A673 (cell line): ENCODE data around the gene KATNAL2. TPM values are rescaled to one million over a fixed set of nuclear protein-coding genes. Genes with fewer than 3 reads are reported as not detected.

Experiments used
- total RNA-seq: library from RNA; stranded (reverse); gene quantifications from 2 replicates; pipeline ENCODE4 v1.2.3, GENCODE V29; 2021

KATNAL2 gene
- total RNA-seq, 1 experiment from 2014 or later, result 10.6 TPM

Other genes starting within 250 kb of the KATNAL2 start
- 17.9 and 24.8 TPM in 2 replicates for gene ST8SIA5, start 160.5 kb upstream of the KATNAL2 start, total RNA-seq
- gene PIAS2, start 95 bp upstream of the KATNAL2 start, total RNA-seq, result 72.8 and 78.7 TPM in 2 replicates
- not detected in 2 replicates for gene ELOA2, start 118.0 kb downstream of the KATNAL2 start, total RNA-seq
- gene HDHD2, start 232.9 kb downstream of the KATNAL2 start, total RNA-seq, result 49.9 and 59.0 TPM in 2 replicates